H1 (cell line): ENCODE data around the gene DCUN1D4. TPM values are rescaled to one million over a fixed set of nuclear protein-coding genes. Genes with fewer than 3 reads are reported as not detected.

Experiments used
- CTCF ChIA-PET: fragments of 300-600 bp; sonication (Branson Sonifier 250); formaldehyde crosslinking; loops from one replicate; lab custom pipeline; 2021; ENCODE audit not compliant: partially characterized antibody; lab: Charles Lee
- POLR2A ChIA-PET: fragments of 300-600 bp; sonication (Branson Sonifier 250); formaldehyde crosslinking; loops from one replicate; lab custom pipeline; 2021; ENCODE audit warnings: inconsistent platforms; ENCODE audit not compliant: partially characterized antibody; lab: Charles Lee
- DNase-seq, 2 experiments: peaks; one replicate each; pipeline versions ENCODE4 v3.0.0 to v3.0.0-alpha.2; 2010 to 2022; ENCODE audit warnings: low spot score in 2 of 2, low read depth in 1 of 2, mixed read lengths in 1 of 2
- FAIRE-seq: peaks from 2 replicates; lab custom pipeline; 2011; peaks lifted over from hg19 to GRCh38; lab: Jason Lieb, UNC
- H2AFZ ChIP-seq: 2 replicates; pipeline ENCODE4 v1.8.1; 2012; ENCODE audit warnings: low read length, inconsistent platforms
- H2AK5ac ChIP-seq: 2 replicates; pipeline ENCODE4 v1.6.1; 2013; ENCODE audit warnings: low read depth, low read length
- H2BK120ac ChIP-seq: replicated peaks from 2 replicates; pipeline ENCODE3; 2013; ENCODE audit warnings: low read depth, low read length, inconsistent platforms
- H2BK12ac ChIP-seq: 2 replicates; pipeline ENCODE4 v1.6.1; 2013; ENCODE audit warnings: low read depth, low read length
- H2BK15ac ChIP-seq: 2 replicates; pipeline ENCODE4 v1.6.1; 2013; ENCODE audit warnings: low read length
- H2BK20ac ChIP-seq: 2 replicates; pipeline ENCODE4 v1.6.1; 2013; ENCODE audit warnings: low read length
- H2BK5ac ChIP-seq: 2 replicates; pipeline ENCODE4 v1.6.1; 2013; ENCODE audit warnings: low read depth, low read length
- H3K14ac ChIP-seq: 2 replicates; pipeline ENCODE4 v1.6.1; 2013; ENCODE audit warnings: inconsistent platforms; ENCODE audit not compliant: insufficient read length
- H3K18ac ChIP-seq: 2 replicates; pipeline ENCODE4 v1.6.1; 2013; ENCODE audit warnings: low read length; ENCODE audit errors: extremely low read depth
- H3K23ac ChIP-seq: 2 replicates; pipeline ENCODE4 v1.6.1; 2013; ENCODE audit warnings: inconsistent platforms; ENCODE audit not compliant: insufficient read length
- H3K23me2 ChIP-seq: 2 replicates; pipeline ENCODE4 v1.6.1; 2013; ENCODE audit warnings: low read depth, low read length
- H3K27ac ChIP-seq: 2 replicates; pipeline ENCODE4 v1.6.1; 2011; ENCODE audit warnings: low read depth, low read length, inconsistent platforms
- H3K27me3 ChIP-seq, 4 experiments: replicated peaks in 1 of 4; 1 replicate in 1 of 4; 2 replicates in 3 of 4; pipeline versions ENCODE4 v1.6.1 to v1.8.1; 2011 to 2013; ENCODE audit warnings: low read length in 3 of 4, mild to moderate bottlenecking in 3 of 4, inconsistent platforms in 2 of 4, mixed read lengths in 2 of 4, moderate library complexity in 1 of 4; ENCODE audit not compliant: control insufficient read depth in 3 of 4, insufficient read depth in 3 of 4; ENCODE audit errors: extremely low read depth in 1 of 4
- H3K36me3 ChIP-seq, 4 experiments: 2 replicates each; pipeline versions ENCODE4 v1.6.1 to v1.8.1; 2011 to 2013; ENCODE audit warnings: mild to moderate bottlenecking in 4 of 4, low read length in 3 of 4, moderate library complexity in 2 of 4, control low read depth in 1 of 4, inconsistent platforms in 1 of 4; ENCODE audit not compliant: insufficient read depth in 4 of 4, control insufficient read depth in 2 of 4
- H3K4ac ChIP-seq: replicated peaks from 2 replicates; pipeline ENCODE3; 2013; ENCODE audit warnings: low read length, low read depth, mixed read lengths, inconsistent platforms; ENCODE audit not compliant: insufficient read length
- H3K4me1 ChIP-seq, 4 experiments: replicated peaks in 1 of 4; 1 replicate in 1 of 4; 2 replicates in 3 of 4; pipeline versions ENCODE4 v1.6.1 to v1.8.1; 2011 to 2013; ENCODE audit warnings: low read length in 3 of 4, inconsistent platforms in 2 of 4, mixed read lengths in 1 of 4; ENCODE audit not compliant: insufficient read depth in 4 of 4, control insufficient read depth in 3 of 4
- H3K4me2 ChIP-seq, 2 experiments: 2 replicates each; pipeline versions ENCODE4 v1.6.1 to v1.8.1; 2011 to 2013; ENCODE audit warnings: low read depth in 2 of 2, low read length in 2 of 2, control low read depth in 1 of 2, inconsistent platforms in 1 of 2, mild to moderate bottlenecking in 1 of 2; ENCODE audit not compliant: insufficient read depth in 1 of 2
- H3K4me3 ChIP-seq, 4 experiments: fragments of 200-600, 300-600 bp in 1 of 4; sonication (generic), shearing (Covaris generic), sonication (Bioruptor Twin) in 1 of 4; 2 replicates each; pipeline versions ENCODE4 v1.5.1 to v1.8.1; 2011 to 2016; ENCODE audit warnings: low read length in 4 of 4, low read depth in 3 of 4, control low read depth in 2 of 4, inconsistent platforms in 2 of 4, mild to moderate bottlenecking in 2 of 4, mixed read lengths in 1 of 4, moderate library complexity in 1 of 4; ENCODE audit not compliant: insufficient read depth in 2 of 4; ENCODE audit errors: extremely low read depth in 1 of 4
- H3K56ac ChIP-seq: replicated peaks from 2 replicates; pipeline ENCODE3; 2013; ENCODE audit warnings: low read depth, mild to moderate bottlenecking, mixed read lengths, low read length, inconsistent platforms; ENCODE audit not compliant: insufficient read length
- H3K79me1 ChIP-seq: 2 replicates; pipeline ENCODE4 v1.6.1; 2013; ENCODE audit warnings: low read depth, low read length, control low read depth
- H3K79me2 ChIP-seq, 2 experiments: 2 replicates each; pipeline versions ENCODE4 v1.6.1 to v1.8.1; 2012 to 2013; ENCODE audit warnings: low read length in 2 of 2, mild to moderate bottlenecking in 2 of 2, inconsistent platforms in 1 of 2; ENCODE audit not compliant: insufficient read depth in 2 of 2, control insufficient read depth in 1 of 2
- H3K9ac ChIP-seq, 4 experiments: replicated peaks in 1 of 4; 1 replicate in 1 of 4; 2 replicates in 3 of 4; pipeline versions ENCODE4 v1.6.1 to v1.8.1; 2011 to 2013; ENCODE audit warnings: low read depth in 3 of 4, low read length in 3 of 4, control low read depth in 2 of 4, mild to moderate bottlenecking in 2 of 4, moderate library complexity in 2 of 4, inconsistent platforms in 1 of 4; ENCODE audit errors: extremely low read depth in 1 of 4
- H3K9me3 ChIP-seq, 2 experiments: 2 replicates each; pipeline versions ENCODE4 v1.6.1 to v1.8.1; 2012 to 2013; ENCODE audit warnings: mild to moderate bottlenecking in 2 of 2, moderate library complexity in 2 of 2, control low read depth in 1 of 2, inconsistent platforms in 1 of 2, low read depth in 1 of 2, low read length in 1 of 2, mixed read lengths in 1 of 2; ENCODE audit not compliant: insufficient read depth in 2 of 2
- H4K20me1 ChIP-seq, 2 experiments: replicated peaks in 1 of 2; 2 replicates each; pipeline versions ENCODE3 to v1.8.1; 2011 to 2013; ENCODE audit warnings: inconsistent platforms in 2 of 2, low read length in 2 of 2, mild to moderate bottlenecking in 1 of 2; ENCODE audit not compliant: insufficient read depth in 2 of 2, control insufficient read depth in 1 of 2
- H4K5ac ChIP-seq: 2 replicates; pipeline ENCODE4 v1.6.1; 2013; ENCODE audit warnings: low read length, low read depth, mixed read lengths, inconsistent platforms; ENCODE audit not compliant: insufficient read length
- H4K8ac ChIP-seq: 2 replicates; pipeline ENCODE4 v1.8.0; 2013; ENCODE audit warnings: mild to moderate bottlenecking, moderate library complexity, low read length, inconsistent platforms; ENCODE audit not compliant: insufficient read depth; ENCODE audit errors: extremely low read depth
- H4K91ac ChIP-seq: replicated peaks from 2 replicates; pipeline ENCODE3; 2013; ENCODE audit warnings: low read length, mixed read lengths, inconsistent platforms; ENCODE audit not compliant: insufficient read length
- EGR1 ChIP-seq: IDR thresholded peaks from 2 replicates; pipeline ENCODE4 v1.6.1; 2011; ENCODE audit warnings: low read depth, low read length, borderline replicate concordance
- HDAC2 ChIP-seq, 2 experiments: fragments of 300-600 bp in 1 of 2; sonication (generic) in 1 of 2; IDR thresholded peaks; 2 replicates each; pipeline ENCODE4 v1.6.1; 2011 to 2012; ENCODE audit warnings: low read depth in 2 of 2, low read length in 2 of 2, mild to moderate bottlenecking in 2 of 2, moderate library complexity in 2 of 2, borderline replicate concordance in 1 of 2, inconsistent platforms in 1 of 2
- KDM1A ChIP-seq: fragments of 200-600, 300-600 bp; sonication (generic); IDR thresholded peaks from 2 replicates; pipeline ENCODE4 v1.7.1; 2016; ENCODE audit warnings: mild to moderate bottlenecking, low read length, borderline replicate concordance
- POLR2AphosphoS5 ChIP-seq: IDR thresholded peaks from 2 replicates; pipeline ENCODE4 v1.6.1; 2011; ENCODE audit warnings: low read depth, low read length
- RFX5 ChIP-seq: IDR thresholded peaks from 2 replicates; pipeline ENCODE4 v1.6.1; 2011; ENCODE audit warnings: low read depth, low read length, improper control_type of control experiment, borderline replicate concordance
- SP1 ChIP-seq: IDR thresholded peaks from 2 replicates; pipeline ENCODE4 v1.6.1; 2011; ENCODE audit warnings: low read depth, low read length
- SP2 ChIP-seq: IDR thresholded peaks from 2 replicates; pipeline ENCODE4 v1.6.1; 2012; ENCODE audit warnings: mild to moderate bottlenecking, low read length, inconsistent platforms
- SP4 ChIP-seq: IDR thresholded peaks from 2 replicates; pipeline ENCODE4 v1.6.1; 2012; ENCODE audit warnings: low read length, inconsistent platforms
- SRF ChIP-seq: IDR thresholded peaks from 2 replicates; pipeline ENCODE4 v1.6.1; 2011; ENCODE audit warnings: mild to moderate bottlenecking, low read depth, low read length, moderate library complexity
- WGBS, 2 experiments: shearing (Covaris generic) in 1 of 2; methylation state at CpG; one replicate each; pipeline versions ENCODE4 v1.1.6 to v1.1.7; 2013 to 2015; ENCODE audit warnings: low lambda C conversion rate in 2 of 2, mixed read lengths in 2 of 2, inconsistent platforms in 1 of 2, low coverage in 1 of 2, missing lambda C conversion rate in 1 of 2; ENCODE audit not compliant: insufficient replicate concordance in 2 of 2, insufficient coverage in 1 of 2, insufficient read length in 1 of 2; ENCODE audit errors: extremely low coverage in 1 of 2, missing lambda C conversion rate in 1 of 2; 5-methylcytosine and 5-hydroxymethylcytosine counted together
- polyA plus RNA-seq, 7 experiments: library from polyadenylated mRNA; depleted of rRNA in 3 of 7; stranded (reverse) in 5 of 7; unstranded in 2 of 7; fragments of >200 nt in 5 of 7; fragments of 200-250 nt in 2 of 7; gene quantifications; 1 replicate in 5 of 7; 2 replicates in 1 of 7; 4 replicates in 1 of 7; pipeline versions ENCODE4 v1.2.1 to v1.2.3, GENCODE V29; 2011 to 2013; ENCODE audit warnings: missing spikeins in 2 of 7, mixed read lengths in 2 of 7
- total RNA-seq: library from RNA; stranded (reverse); fragmentation: NEBNext Ultra II Directional; extraction: Animal tissue kit (Norgen Biotek cat#: 25700); gene quantifications from 2 replicates; pipeline ENCODE4 v1.2.1, GENCODE V29; 2021

DCUN1D4 gene
- total and polyA plus RNA-seq, 2 of the 8 experiments (the other 6 are each of a cell fraction or from before 2014, with no cell fraction given): 22.9 to 55.9 TPM

DNA sequence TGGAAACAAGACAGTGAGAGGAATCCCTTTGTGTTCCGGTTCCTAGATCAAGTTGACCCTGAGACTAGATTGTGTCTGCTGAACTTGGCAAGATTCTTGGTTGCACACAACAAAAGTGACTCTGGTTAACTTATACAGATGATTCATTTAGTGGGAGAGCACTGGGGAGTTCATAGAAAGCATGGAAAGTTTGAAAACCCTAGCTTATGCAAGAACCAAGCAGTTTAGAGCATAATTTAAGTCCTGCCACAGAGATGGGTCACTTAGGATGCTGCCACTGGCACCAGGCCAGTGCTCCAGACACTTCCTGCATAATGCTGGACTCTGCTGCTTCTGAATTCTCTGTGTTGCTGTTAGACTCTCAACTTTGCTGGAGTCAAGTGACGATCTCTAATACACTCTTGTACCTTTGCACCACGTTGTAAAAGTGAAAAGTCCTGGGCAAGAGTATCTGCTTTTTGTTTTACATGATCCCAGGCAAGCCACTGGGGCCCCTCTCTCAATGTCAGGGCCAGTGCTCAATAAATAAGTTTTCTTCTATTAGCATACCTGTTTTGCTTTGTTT is 12.7 kb upstream of the DCUN1D4 start:
- no peak overlapping the region for H3K4me2 ChIP-seq
- no peak overlapping the region for H2BK120ac ChIP-seq
- 81% methylated on average over 3 of the region's 3 CpGs; no CpG with 5 or more reads in 1 of the 2 experiments for WGBS, 2 experiments
- no peaks in the 10 kb centered on the region for H4K20me1 ChIP-seq
- H2BK15ac ChIP-seq: no peak overlapping the region
- no peak overlapping the region for H4K91ac ChIP-seq
- H3K56ac ChIP-seq: no peak overlapping the region
- H4K8ac ChIP-seq: no peak overlapping the region
- H3K27ac ChIP-seq: no peak overlapping the region
- no peaks in the 10 kb centered on the region for H3K36me3 ChIP-seq
- no peaks in the 10 kb centered on the region for H3K9me3 ChIP-seq
- no peak for FAIRE-seq
- no peak overlapping the region for H2BK12ac ChIP-seq
- no peak overlapping the region for H2AFZ ChIP-seq
- H3K79me2 ChIP-seq: no peaks in the 10 kb centered on the region
- H3K9ac ChIP-seq: no peak overlapping the region
- no peaks in the 10 kb centered on the region for H3K4me1 ChIP-seq
- H3K4ac ChIP-seq: no peak overlapping the region
- no peaks in the 10 kb centered on the region for H3K27me3 ChIP-seq
- H3K18ac ChIP-seq: no peak overlapping the region
- ChIA-PET CTCF (interaction anchor here (0.9 to 3.2 kb wide), 6 partner anchors 13 to 196 kb away, joined by 3 to 12 read pairs (median 3); partner anchors contain the start of gene DCUN1D4), POLR2A (interaction anchor here (0.6 kb wide), 1 partner anchor 16 kb away, joined by 3 read pairs; no protein-coding TSS in a partner anchor)
- DNase-seq: no peak
- H3K79me1 ChIP-seq: no peaks in the 10 kb centered on the region
- H3K14ac ChIP-seq: no peak overlapping the region
- no peaks in the 10 kb centered on the region for H3K23me2 ChIP-seq
- no peak overlapping the region for H2BK5ac ChIP-seq
- H2AK5ac ChIP-seq: no peak overlapping the region
- H2BK20ac ChIP-seq: no peak overlapping the region
- H3K4me3 ChIP-seq: no peak overlapping the region
- H4K5ac ChIP-seq: no peak overlapping the region
- no peak overlapping the region for H3K23ac ChIP-seq
- TF ChIP-seq SRF: no peak
- no peak for TF ChIP-seq EGR1
- no peak for TF ChIP-seq HDAC2 (IDR thresholded peaks at IDR 0.05; ENCODE audit: borderline replicate concordance in 1 of 2, low read depth in 2 of 2, low read length in 2 of 2)
- no peak for TF ChIP-seq SP4
- TF ChIP-seq SP1: no peak
- no peak for TF ChIP-seq SP2
- no peak for TF ChIP-seq KDM1A
- no peak for TF ChIP-seq RFX5
- TF ChIP-seq POLR2AphosphoS5: no peak
